GM12878 (cell line): ENCODE measurements around the gene MCM5. TPM values are rescaled to one million over a fixed set of nuclear protein-coding genes. Genes with fewer than 3 reads are reported as not detected.

ENCODE experiments used
- ATAC-seq: fragments of 200-7000 bp; cut with Tn5 transposase; 3 replicates; pipeline ENCODE4 v1.9.1; 2020; ENCODE audit warnings: mild to moderate bottlenecking, moderate library complexity
- BruUV-seq: library from RNA; stranded (reverse); fragments of 400-500 nt; replicated peaks from 2 replicates; lab custom pipeline; 2021; lab: Mats Ljungman, UMichigan
- CTCF ChIA-PET: fragments of 300-600 bp; sonication (Branson Sonifier 250); formaldehyde crosslinking; extraction: SDS; loops from one replicate; lab custom pipeline; 2021; ENCODE audit warnings: inconsistent platforms; lab: Yijun Ruan, JAX
- POLR2A ChIA-PET: fragments of 350-600 bp; formaldehyde crosslinking; extraction: SDS; loops from one replicate; lab custom pipeline; 2021; ENCODE audit warnings: inconsistent platforms; lab: Charles Lee
- RAD21 ChIA-PET: fragments of 300-600 bp; sonication (Branson Sonifier 250); formaldehyde crosslinking; loops from one replicate; lab custom pipeline; 2023; ENCODE audit warnings: antibody characterized with exemption; ENCODE audit not compliant: unreplicated experiment; lab: Charles Lee
- SMC1A ChIA-PET: fragments of 300-600 bp; sonication (Branson Sonifier 250); formaldehyde crosslinking; loops from one replicate; lab custom pipeline; 2023; ENCODE audit not compliant: unreplicated experiment, uncharacterized antibody; lab: Charles Lee
- DNase-seq: peaks from one replicate; pipeline ENCODE4 v3.0.0-alpha.2; 2011; ENCODE audit warnings: low read depth, low spot score
- FAIRE-seq: peaks from 3 replicates; lab custom pipeline; 2011; peaks lifted over from hg19 to GRCh38; lab: Jason Lieb, UNC
- H2AFZ ChIP-seq: 2 replicates; pipeline ENCODE4 v1.6.0; 2011; ENCODE audit warnings: low read depth, low read length, control low read depth; ENCODE audit not compliant: control insufficient read depth
- H3K27ac ChIP-seq: 2 replicates; pipeline ENCODE4 v1.5.1; 2011; ENCODE audit warnings: control low read depth; ENCODE audit not compliant: control insufficient read depth, insufficient read depth
- H3K27me3 ChIP-seq, 2 experiments: replicated peaks in 1 of 2; 2 replicates each; pipeline versions ENCODE4 v1.6.0 to v1.6.1; 2011; ENCODE audit warnings: low read length in 1 of 2; ENCODE audit not compliant: control insufficient read depth in 2 of 2, insufficient read depth in 2 of 2
- H3K36me3 ChIP-seq, 2 experiments: 2 replicates each; pipeline ENCODE4 v1.5.1; 2011; ENCODE audit warnings: low read length in 1 of 2; ENCODE audit not compliant: control insufficient read depth in 2 of 2, insufficient read depth in 2 of 2
- H3K4me1 ChIP-seq: 2 replicates; pipeline ENCODE4 v1.6.1; 2011; ENCODE audit warnings: mild to moderate bottlenecking, low read length, moderate library complexity, mixed read lengths; ENCODE audit not compliant: control insufficient read depth, insufficient read depth
- H3K4me2 ChIP-seq: 2 replicates; pipeline ENCODE4 v1.6.0; 2011; ENCODE audit warnings: control low read depth; ENCODE audit not compliant: control insufficient read depth, insufficient read depth
- H3K4me3 ChIP-seq: fragments of 200-600 bp; sonication (generic); 2 replicates; pipeline ENCODE4 v1.5.1; 2016
- H3K79me2 ChIP-seq: 2 replicates; pipeline ENCODE4 v1.6.0; 2011; ENCODE audit warnings: low read length; ENCODE audit not compliant: control insufficient read depth, insufficient read depth
- H3K9ac ChIP-seq: 2 replicates; pipeline ENCODE4 v1.8.0; 2011; ENCODE audit warnings: low read length, control low read depth, mixed read lengths; ENCODE audit not compliant: control insufficient read depth, insufficient read depth
- H3K9me3 ChIP-seq: replicated peaks from 3 replicates; pipeline ENCODE4 v1.5.1; 2011; ENCODE audit warnings: mild to moderate bottlenecking, low read length; ENCODE audit not compliant: control insufficient read depth, insufficient read depth
- H4K20me1 ChIP-seq: 2 replicates; pipeline ENCODE4 v1.6.0; 2011; ENCODE audit not compliant: control insufficient read depth, insufficient read depth
- ATF7 ChIP-seq: fragments of 450-650 bp; IDR thresholded peaks from 2 replicates; pipeline ENCODE4 v1.6.1; 2016; ENCODE audit warnings: low read depth, mild to moderate bottlenecking
- BCL3 ChIP-seq: IDR thresholded peaks from 2 replicates; pipeline ENCODE4 v1.6.1; 2011; ENCODE audit warnings: borderline replicate concordance, low read depth, mild to moderate bottlenecking, moderate library complexity, low read length; ENCODE audit not compliant: insufficient read depth, poor library complexity, severe bottlenecking
- BMI1 ChIP-seq: fragments of 450-650 bp; IDR thresholded peaks from 2 replicates; pipeline ENCODE4 v1.6.1; 2016; ENCODE audit warnings: mild to moderate bottlenecking, moderate library complexity, borderline replicate concordance
- CBX3 ChIP-seq: fragments of 200-600 bp; sonication (generic); IDR thresholded peaks from 2 replicates; pipeline ENCODE4 v1.6.1; 2016; ENCODE audit warnings: low read depth, borderline replicate concordance
- ESRRA ChIP-seq: IDR thresholded peaks from 2 replicates; pipeline ENCODE4 v1.6.1; 2012; ENCODE audit warnings: mild to moderate bottlenecking, low read length, improper control_type of control experiment
- IRF5 ChIP-seq: fragments of 450-650 bp; IDR thresholded peaks from 2 replicates; pipeline ENCODE4 v1.6.1; 2017; ENCODE audit warnings: borderline replicate concordance
- MLLT1 ChIP-seq: fragments of 450-650 bp; IDR thresholded peaks from 2 replicates; pipeline ENCODE4 v1.6.1; 2016; ENCODE audit warnings: mild to moderate bottlenecking
- PBX3 ChIP-seq: IDR thresholded peaks from 2 replicates; pipeline ENCODE4 v1.6.1; 2011; ENCODE audit warnings: mild to moderate bottlenecking, low read depth, low read length, moderate library complexity; ENCODE audit not compliant: insufficient replicate concordance
- SMAD5 ChIP-seq: IDR thresholded peaks from 2 replicates; pipeline ENCODE4 v1.6.1; 2016; ENCODE audit warnings: antibody characterized with exemption, low read depth
- SRF ChIP-seq, 2 experiments: IDR thresholded peaks; 2 replicates each; pipeline ENCODE4 v1.6.1; 2011; ENCODE audit warnings: low read depth in 2 of 2, low read length in 2 of 2, mild to moderate bottlenecking in 1 of 2, moderate library complexity in 1 of 2
- ZBED1 ChIP-seq: IDR thresholded peaks from 2 replicates; pipeline ENCODE4 v1.6.1; 2016; ENCODE audit warnings: borderline replicate concordance
- ZNF622 ChIP-seq: fragments of 450-650 bp; IDR thresholded peaks from 2 replicates; pipeline ENCODE4 v1.6.1; 2017; ENCODE audit warnings: mild to moderate bottlenecking, inconsistent platforms
- WGBS: methylation state at CpG from one replicate; pipeline ENCODE4 v1.1.6; 2016; ENCODE audit warnings: low lambda C conversion rate; ENCODE audit not compliant: insufficient replicate concordance, insufficient coverage; ENCODE audit errors: missing lambda C conversion rate; 5-methylcytosine and 5-hydroxymethylcytosine counted together
- in situ Hi-C: fragments of 300-500 bp; cut with MboI; formaldehyde crosslinking; loops from 9 replicates; pipeline ENCODE4 v1.14.3; 2018; ENCODE audit warnings: mixed read lengths
- intact Hi-C: fragments of 100-400 bp; cut with micrococcal nuclease; formaldehyde crosslinking; loops from one replicate; pipeline ENCODE4 v1.14.2; 2022; ENCODE audit not compliant: unreplicated experiment
- polyA plus RNA-seq, 11 experiments: library from polyadenylated mRNA; depleted of rRNA in 4 of 11; unstranded in 6 of 11; stranded (reverse) in 5 of 11; fragments of >200 nt; fragmentation: Nextera tagmentation in 4 of 11; fragmentation: Illumina TruSeq in 1 of 11; extraction: Ambion mirVana in 4 of 11; extraction: Trizol in 1 of 11; gene quantifications; 1 replicate in 1 of 11; 2 replicates in 10 of 11; pipeline versions ENCODE4 v1.2.1 to v1.2.3, GENCODE V29; 2011 to 2016; ENCODE audit warnings: inconsistent platforms in 2 of 11, missing spikeins in 2 of 11, low read depth in 1 of 11
- total RNA-seq, 4 experiments: library from RNA; depleted of rRNA in 3 of 4; stranded (reverse); fragments of >200 nt in 3 of 4; fragmentation: Illumina TruSeq in 1 of 4; extraction: Trizol in 1 of 4; gene quantifications; 2 replicates each; pipeline versions ENCODE4 v1.2.1 to v1.2.3, GENCODE V29; 2013 to 2021

The MCM5 gene
- total and polyA plus RNA-seq, 10 of the 15 experiments (the other 5 are each of a cell fraction or from before 2014, with no cell fraction given), result 14.1 to 360 (median 164) TPM

GRCh38 chr22:35472488-35472887 is 72.5 kb downstream of the MCM5 start (continued):
- TF ChIP-seq ZNF622 (no peak), SMAD5 (no peak), ATF7 (no peak), PBX3 (no peak), BCL3 (no peak)

GRCh38 chr22:35473971-35474370 is 74.0 kb downstream of the MCM5 start:
- Histone ChIP-seq H3K4me2 (no peak overlapping the region), H3K27me3 (peaks cover 0 to 2% of the 10 kb centered on the region in 2 experiments; a peak in 1 of 4 replicates), H4K20me1 (no peaks in the 10 kb centered on the region), H3K27ac (no peak overlapping the region), H3K79me2 (no peaks in the 10 kb centered on the region), H3K4me1 (no peaks in the 10 kb centered on the region), H3K9ac (no peak overlapping the region), H3K9me3 (no peaks in the 10 kb centered on the region; the same call in 2 of the 3 replicates), H3K4me3 (no peak overlapping the region), H2AFZ (no peak overlapping the region), H3K36me3 (no peaks in the 10 kb centered on the region)
- BruUV-seq, result no TSS peak
- no peak for TF ChIP-seq IRF5
- no peak for TF ChIP-seq SRF (IDR thresholded peaks at IDR 0.05; ENCODE audit: low read depth in 2 of 2, low read length in 2 of 2)
- TF ChIP-seq ZBED1, result no peak
- no peak for TF ChIP-seq MLLT1
- TF ChIP-seq CBX3, result no peak
- TF ChIP-seq BMI1, result no peak
- TF ChIP-seq ESRRA, result no peak
- ATAC-seq (no peak), DNase-seq (no peak), FAIRE-seq (no peak)
- ChIA-PET RAD21 (no interaction called here), SMC1A (no interaction called here), CTCF (no interaction called here), POLR2A (interaction anchor here (0.7 kb wide), 1 partner anchor 108 kb away, joined by 3 read pairs; no protein-coding TSS in a partner anchor)
- intact Hi-C loops, result no loop called here
- WGBS, result 50% methylated on average over 4 of the region's 4 CpGs
- in situ Hi-C loops, result no loop called here
